Stomach smooth muscle (tissue), 2 donors: ENCODE data around the gene GP1BB.
"Not testable (repeated sequence)": the region's sequence is repeated elsewhere in the genome, so short reads cannot be mapped to it uniquely, and the experiment has no call there.

ENCODE experiments used
- H3K27ac ChIP-seq: one replicate; pipeline ENCODE4 v1.7.0; 2013; ENCODE audit warnings: mild to moderate bottlenecking, low read length, inconsistent platforms
- H3K27me3 ChIP-seq, 2 donors: one replicate each; pipeline ENCODE4 v1.7.0; 2013; ENCODE audit warnings: low read length in 2 of 2; ENCODE audit not compliant: insufficient read depth in 2 of 2, control insufficient read depth in 1 of 2
- H3K36me3 ChIP-seq, 2 donors: one replicate each; pipeline ENCODE4 v1.7.0; 2013; ENCODE audit warnings: low read length in 2 of 2; ENCODE audit not compliant: control insufficient read depth in 2 of 2, insufficient read depth in 2 of 2
- H3K4me1 ChIP-seq: one replicate; pipeline ENCODE4 v1.7.0; 2013; ENCODE audit warnings: low read length; ENCODE audit not compliant: control insufficient read depth, insufficient read depth
- H3K4me3 ChIP-seq, 2 donors: one replicate each; pipeline ENCODE4 v1.7.0; 2013; ENCODE audit warnings: low read length in 2 of 2
- H3K9ac ChIP-seq, 2 donors: one replicate each; pipeline ENCODE4 v1.7.0; 2013; ENCODE audit warnings: low read length in 2 of 2, mild to moderate bottlenecking in 1 of 2
- H3K9me3 ChIP-seq, 2 donors: one replicate each; pipeline ENCODE4 v1.7.0; 2013; ENCODE audit warnings: low read length in 2 of 2; ENCODE audit not compliant: control insufficient read depth in 2 of 2
- donor health status: healthy.
- donor health status: Pancreatic carcinoma.

GP1BB gene

DNA sequence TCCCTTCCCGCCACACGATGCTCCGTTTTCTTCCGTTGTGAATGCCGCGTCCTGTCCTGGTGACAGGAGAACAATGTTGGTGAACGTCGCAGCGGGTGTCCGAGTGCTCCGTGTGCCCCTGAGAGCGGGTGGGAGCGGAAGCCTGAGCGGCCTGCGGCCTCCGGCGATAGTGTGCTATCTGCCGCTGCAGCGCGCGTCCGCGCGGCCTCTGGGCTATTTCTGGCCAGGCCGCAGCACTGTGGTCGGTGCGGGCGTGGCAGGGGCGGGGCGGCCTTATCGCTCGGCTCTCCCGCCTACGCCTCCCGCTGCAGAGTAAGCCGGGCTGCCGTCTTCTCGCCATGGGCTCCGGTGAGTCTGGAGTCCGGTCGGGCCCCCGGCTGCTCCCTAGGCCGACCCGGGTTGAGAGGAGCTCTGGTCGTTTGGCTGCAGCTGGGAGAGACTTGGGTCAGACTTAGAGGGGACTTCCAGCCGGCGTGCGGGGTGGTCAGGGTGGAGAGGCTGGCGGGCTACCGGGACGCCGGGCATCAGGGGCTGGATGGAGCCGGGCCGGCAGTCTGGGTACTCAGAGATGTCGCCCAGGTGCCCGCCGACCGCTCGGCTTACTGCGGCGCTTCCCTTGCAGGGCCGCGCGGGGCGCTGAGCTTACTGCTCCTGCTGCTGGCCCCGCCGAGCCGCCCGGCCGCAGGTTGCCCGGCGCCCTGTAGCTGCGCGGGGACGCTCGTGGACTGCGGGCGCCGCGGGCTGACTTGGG, at the start of gene GP1BB:
Gene GP1BB (plus strand): TSS at position 308 of the 751 bp plus-strand sequence. CDS start 31 bp downstream, at position 339.
- H3K36me3 ChIP-seq, result peaks cover 0 to 14% of the 10 kb centered on the region in 2 donors
- H3K4me3 ChIP-seq, result peak within 1 kb of the TSS in 1 of 2 donors; percentile 44
- H3K9ac ChIP-seq, result no peak within 1 kb of the TSS
- no peaks in the 10 kb centered on the region for H3K9me3 ChIP-seq
- no peak within 1 kb of the TSS for H3K27ac ChIP-seq
- H3K4me1 ChIP-seq, result peaks cover 19% of the 10 kb centered on the region
- H3K27me3 ChIP-seq, result peaks cover 6 to 13% of the 10 kb centered on the region in 2 donors

GRCh38 chr22:19673660-19674059, 49.7 kb upstream of the GP1BB start:
- Histone ChIP-seq H3K9me3 (no peaks in the 10 kb centered on the region), H3K27ac (no peak overlapping the region), H3K4me1 (no peaks in the 10 kb centered on the region), H3K36me3 (no peaks in the 10 kb centered on the region), H3K27me3 (peaks cover 0 to 4% of the 10 kb centered on the region in 2 donors), H3K4me3 (no peak overlapping the region), H3K9ac (no peak overlapping the region)

- no peaks in the 10 kb centered on the region for H3K4me1 ChIP-seq
- no peaks in the 10 kb centered on the region for H3K36me3 ChIP-seq
- H3K9me3 ChIP-seq, result no peaks in the 10 kb centered on the region
- H3K9ac ChIP-seq, result no peak overlapping the region
- peaks cover 0 to 4% of the 10 kb centered on the region in 2 donors for H3K27me3 ChIP-seq
- no peak overlapping the region for H3K4me3 ChIP-seq
- no peak overlapping the region for H3K27ac ChIP-seq
These were observed 49.0 kb upstream of the GP1BB start for GRCh38 chr22:19674129-19674928.

DNA sequence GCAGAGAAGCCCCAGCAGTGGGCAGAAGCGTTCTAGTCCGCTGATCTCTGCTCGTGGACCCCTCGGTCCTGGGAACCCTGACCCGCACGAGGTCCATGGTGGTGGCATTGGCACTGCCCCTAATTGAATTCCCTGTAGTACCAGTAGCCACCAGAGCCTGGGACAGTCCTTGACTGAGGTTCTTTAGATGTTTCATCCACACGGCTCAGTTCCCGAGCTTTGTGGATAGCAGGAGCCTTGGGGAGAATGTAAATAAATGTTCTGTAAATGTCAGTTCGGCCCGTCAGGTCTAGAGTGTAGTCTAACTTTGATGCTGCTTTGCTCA, 48.4 kb upstream of the GP1BB start:
- Histone ChIP-seq H3K27ac (no peak overlapping the region), H3K4me1 (no peaks in the 10 kb centered on the region), H3K9ac (no peak overlapping the region), H3K4me3 (no peak overlapping the region), H3K27me3 (peaks cover 1 to 6% of the 10 kb centered on the region in 2 donors), H3K36me3 (no peaks in the 10 kb centered on the region), H3K9me3 (no peaks in the 10 kb centered on the region)

GRCh38 chr22:19675428-19675827, 47.9 kb upstream of the GP1BB start:
- no peak overlapping the region for H3K9ac ChIP-seq
- no peaks in the 10 kb centered on the region for H3K9me3 ChIP-seq
- no peak overlapping the region for H3K4me3 ChIP-seq
- H3K27me3 ChIP-seq, result peaks cover 5 to 7% of the 10 kb centered on the region in 2 donors
- H3K27ac ChIP-seq, result no peak overlapping the region
- H3K36me3 ChIP-seq, result no peaks in the 10 kb centered on the region
- H3K4me1 ChIP-seq, result no peaks in the 10 kb centered on the region

- not testable (repeated sequence) for H3K9ac ChIP-seq, H3K4me1 ChIP-seq, H3K36me3 ChIP-seq, H3K27me3 ChIP-seq, H3K4me3 ChIP-seq, H3K27ac ChIP-seq, H3K9me3 ChIP-seq
These were observed 46.9 kb upstream of the GP1BB start for GRCh38 chr22:19676437-19676836.

DNA sequence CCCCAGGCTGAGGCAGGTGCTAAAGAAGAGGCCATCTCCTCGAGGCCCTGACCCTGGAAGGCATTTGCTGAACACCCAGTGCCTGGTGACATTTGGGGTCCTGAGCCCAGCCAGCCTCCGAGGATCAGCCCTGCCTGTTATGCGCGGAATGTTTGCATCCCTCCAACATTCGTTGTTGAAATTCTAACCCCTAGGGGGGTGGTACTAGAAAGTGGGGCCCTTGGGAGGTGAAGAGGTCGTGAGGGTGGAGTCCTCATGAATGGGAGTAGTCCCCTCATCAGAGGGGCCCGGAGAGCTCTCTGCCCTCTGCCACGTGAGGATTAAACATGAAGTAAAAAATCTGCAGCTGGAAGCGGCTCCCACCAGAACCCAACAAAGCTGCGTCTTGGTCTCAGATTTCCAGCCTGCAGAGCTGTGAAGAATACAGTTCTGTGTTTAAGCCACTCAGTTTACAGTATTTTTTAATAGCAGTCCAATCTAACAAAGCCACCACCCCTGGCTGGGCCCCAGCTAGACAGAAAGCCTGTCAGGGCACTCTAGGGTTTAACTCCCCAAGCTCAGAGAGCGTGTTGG, 44.3 kb upstream of the GP1BB start:
- no peaks in the 10 kb centered on the region for H3K9me3 ChIP-seq
- peaks cover 5 to 8% of the 10 kb centered on the region in 2 donors for H3K27me3 ChIP-seq
- H3K4me1 ChIP-seq, result no peaks in the 10 kb centered on the region
- no peak overlapping the region for H3K9ac ChIP-seq
- no peak overlapping the region for H3K4me3 ChIP-seq
- H3K36me3 ChIP-seq, result no peaks in the 10 kb centered on the region
- no peak overlapping the region for H3K27ac ChIP-seq

- H3K9ac ChIP-seq, result no peak overlapping the region
- peaks cover 5 to 8% of the 10 kb centered on the region in 2 donors for H3K27me3 ChIP-seq
- H3K36me3 ChIP-seq, result no peaks in the 10 kb centered on the region
- H3K27ac ChIP-seq, result no peak overlapping the region
- H3K4me1 ChIP-seq, result no peaks in the 10 kb centered on the region
- H3K9me3 ChIP-seq, result no peaks in the 10 kb centered on the region
- H3K4me3 ChIP-seq, result no peak overlapping the region
These were observed 43.7 kb upstream of the GP1BB start for GRCh38 chr22:19679522-19680101.

GRCh38 chr22:19680287-19680881, 43.0 kb upstream of the GP1BB start:
- no peaks in the 10 kb centered on the region for H3K36me3 ChIP-seq
- H3K4me1 ChIP-seq, result no peaks in the 10 kb centered on the region
- no peak overlapping the region for H3K27ac ChIP-seq
- H3K9ac ChIP-seq, result no peak overlapping the region
- H3K27me3 ChIP-seq, result peaks cover 5 to 8% of the 10 kb centered on the region in 2 donors
- no peak overlapping the region for H3K4me3 ChIP-seq
- no peaks in the 10 kb centered on the region for H3K9me3 ChIP-seq
